ENCODE measurements around the gene KIF20B. TPM values are rescaled to one million over a fixed set of nuclear protein-coding genes. Genes with fewer than 3 reads are reported as not detected.

The KIF20B gene
- total RNA-seq, 1 donor from 2014 or later = 7.2 TPM

- H3K9me3 Mint-ChIP-seq (ENCODE audit: low read depth) = no peaks in the 10 kb centered on the region
- TF ChIP-seq CTCF (IDR thresholded peaks at IDR 0.05) = no peak
- H3K36me3 Mint-ChIP-seq (ENCODE audit: low read depth) = no peaks in the 10 kb centered on the region
- no peak overlapping the region for H3K4me3 Mint-ChIP-seq (ENCODE audit: unreplicated experiment)
- H3K27me3 Mint-ChIP-seq (ENCODE audit: low read depth) = no peaks in the 10 kb centered on the region
- no peak overlapping the region for H3K27ac Mint-ChIP-seq (ENCODE audit: unreplicated experiment)
- no peak for DNase-seq (ENCODE audit: low spot score)
- peaks cover 17% of the 10 kb centered on the region for H3K4me1 Mint-ChIP-seq (ENCODE audit: low read depth)
Measured at GRCh38 chr10:89785095-89785494, 83.7 kb downstream of the KIF20B start.

DNA sequence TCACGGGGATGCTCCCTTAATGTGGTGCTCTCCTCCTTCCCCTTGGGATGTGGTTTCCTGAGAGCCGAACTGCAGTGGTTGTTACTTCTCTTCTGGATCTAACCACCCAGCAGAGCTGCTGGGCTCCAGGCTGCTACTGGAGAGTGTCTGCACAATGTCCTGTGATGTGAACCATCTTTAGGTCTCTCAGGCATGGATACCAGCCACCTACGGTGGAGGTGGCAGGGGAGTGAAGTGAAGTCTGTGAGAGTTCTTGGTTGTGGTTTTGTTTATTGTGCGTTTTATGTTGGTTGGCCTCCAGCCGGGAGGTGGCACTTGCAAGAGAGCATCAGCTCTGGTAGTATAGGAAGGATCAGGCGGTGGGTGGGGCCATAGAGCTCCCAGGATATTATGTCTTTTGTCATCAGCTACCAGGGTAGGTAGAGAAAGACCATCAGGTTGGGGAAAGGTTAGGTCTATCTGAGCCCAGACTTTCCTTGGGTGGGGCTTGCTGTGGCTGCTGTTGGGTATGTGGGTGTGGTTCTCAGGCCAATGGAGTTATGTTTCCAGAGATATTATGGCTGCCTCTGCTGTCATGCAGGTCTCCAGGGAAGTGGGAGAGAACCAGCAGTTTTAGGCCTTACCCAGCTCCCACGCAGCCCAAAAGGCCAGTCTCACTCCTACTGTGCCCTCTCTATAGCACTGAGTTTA is 87.9 kb downstream of the KIF20B start:
- Mint-ChIP-seq H3K4me1 (ENCODE audit: low read depth) (peaks cover 6% of the 10 kb centered on the region), H3K4me3 (ENCODE audit: unreplicated experiment) (no peak overlapping the region), H3K27me3 (ENCODE audit: low read depth) (no peaks in the 10 kb centered on the region), H3K36me3 (ENCODE audit: low read depth) (no peaks in the 10 kb centered on the region), H3K9me3 (ENCODE audit: low read depth) (no peaks in the 10 kb centered on the region), H3K27ac (ENCODE audit: unreplicated experiment) (no peak overlapping the region)
- no peak for TF ChIP-seq CTCF (IDR thresholded peaks at IDR 0.05)
- no peak for DNase-seq (ENCODE audit: low spot score)

- H3K27ac Mint-ChIP-seq (ENCODE audit: unreplicated experiment) = no peak overlapping the region
- no peaks in the 10 kb centered on the region for H3K9me3 Mint-ChIP-seq (ENCODE audit: low read depth)
- no peak for DNase-seq (ENCODE audit: low spot score)
- no peaks in the 10 kb centered on the region for H3K27me3 Mint-ChIP-seq (ENCODE audit: low read depth)
- H3K4me1 Mint-ChIP-seq (ENCODE audit: low read depth) = no peaks in the 10 kb centered on the region
- no peak for TF ChIP-seq CTCF (IDR thresholded peaks at IDR 0.05)
- H3K4me3 Mint-ChIP-seq (ENCODE audit: unreplicated experiment) = no peak overlapping the region
- H3K36me3 Mint-ChIP-seq (ENCODE audit: low read depth) = no peaks in the 10 kb centered on the region
Measured at GRCh38 chr10:89792187-89792586, 90.8 kb downstream of the KIF20B start.

GRCh38 chr10:89793649-89794254 is 92.4 kb downstream of the KIF20B start:
- Mint-ChIP-seq H3K27ac (ENCODE audit: unreplicated experiment) (no peak overlapping the region), H3K36me3 (ENCODE audit: low read depth) (no peaks in the 10 kb centered on the region), H3K4me1 (ENCODE audit: low read depth) (no peaks in the 10 kb centered on the region), H3K9me3 (ENCODE audit: low read depth) (no peaks in the 10 kb centered on the region), H3K4me3 (ENCODE audit: unreplicated experiment) (no peak overlapping the region), H3K27me3 (ENCODE audit: low read depth) (no peaks in the 10 kb centered on the region)
- no peak for DNase-seq (ENCODE audit: low spot score)
- TF ChIP-seq CTCF (IDR thresholded peaks at IDR 0.05) = peak; percentile 93

- DNase-seq (ENCODE audit: low spot score) = no peak
- no peaks in the 10 kb centered on the region for H3K9me3 Mint-ChIP-seq (ENCODE audit: low read depth)
- no peaks in the 10 kb centered on the region for H3K4me1 Mint-ChIP-seq (ENCODE audit: low read depth)
- no peaks in the 10 kb centered on the region for H3K36me3 Mint-ChIP-seq (ENCODE audit: low read depth)
- H3K4me3 Mint-ChIP-seq (ENCODE audit: unreplicated experiment) = no peak overlapping the region
- no peak for TF ChIP-seq CTCF (IDR thresholded peaks at IDR 0.05)
- peaks cover 3% of the 10 kb centered on the region for H3K27me3 Mint-ChIP-seq (ENCODE audit: low read depth)
- no peak overlapping the region for H3K27ac Mint-ChIP-seq (ENCODE audit: unreplicated experiment)
Measured at GRCh38 chr10:89795840-89796239, 94.5 kb downstream of the KIF20B start.
